ENCODE results near the gene NHEJ1.

NHEJ1 gene, protein sequence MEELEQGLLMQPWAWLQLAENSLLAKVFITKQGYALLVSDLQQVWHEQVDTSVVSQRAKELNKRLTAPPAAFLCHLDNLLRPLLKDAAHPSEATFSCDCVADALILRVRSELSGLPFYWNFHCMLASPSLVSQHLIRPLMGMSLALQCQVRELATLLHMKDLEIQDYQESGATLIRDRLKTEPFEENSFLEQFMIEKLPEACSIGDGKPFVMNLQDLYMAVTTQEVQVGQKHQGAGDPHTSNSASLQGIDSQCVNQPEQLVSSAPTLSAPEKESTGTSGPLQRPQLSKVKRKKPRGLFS

GRCh38 chr2:219160186-219161017 lies at the start of gene NHEJ1:
Gene NHEJ1, minus strand, starts transcription at chr2:219160815. Its CDS starts 2,453 bp downstream, at chr2:219158362.
- peak; percentile 95 to 97 for DNase-seq (ENCODE audit: low read depth in 2 of 2)
- peak; percentile 99 for TF ChIP-seq CTCF (IDR thresholded peaks at IDR 0.05; ENCODE audit: low read depth, low read length)
- peak within 1 kb of the TSS; percentile 66 to 79 for H3K4me3 ChIP-seq (replicated peaks in 1 of 2; ENCODE audit: low read depth in 2 of 2, low read length in 2 of 2)

DNA sequence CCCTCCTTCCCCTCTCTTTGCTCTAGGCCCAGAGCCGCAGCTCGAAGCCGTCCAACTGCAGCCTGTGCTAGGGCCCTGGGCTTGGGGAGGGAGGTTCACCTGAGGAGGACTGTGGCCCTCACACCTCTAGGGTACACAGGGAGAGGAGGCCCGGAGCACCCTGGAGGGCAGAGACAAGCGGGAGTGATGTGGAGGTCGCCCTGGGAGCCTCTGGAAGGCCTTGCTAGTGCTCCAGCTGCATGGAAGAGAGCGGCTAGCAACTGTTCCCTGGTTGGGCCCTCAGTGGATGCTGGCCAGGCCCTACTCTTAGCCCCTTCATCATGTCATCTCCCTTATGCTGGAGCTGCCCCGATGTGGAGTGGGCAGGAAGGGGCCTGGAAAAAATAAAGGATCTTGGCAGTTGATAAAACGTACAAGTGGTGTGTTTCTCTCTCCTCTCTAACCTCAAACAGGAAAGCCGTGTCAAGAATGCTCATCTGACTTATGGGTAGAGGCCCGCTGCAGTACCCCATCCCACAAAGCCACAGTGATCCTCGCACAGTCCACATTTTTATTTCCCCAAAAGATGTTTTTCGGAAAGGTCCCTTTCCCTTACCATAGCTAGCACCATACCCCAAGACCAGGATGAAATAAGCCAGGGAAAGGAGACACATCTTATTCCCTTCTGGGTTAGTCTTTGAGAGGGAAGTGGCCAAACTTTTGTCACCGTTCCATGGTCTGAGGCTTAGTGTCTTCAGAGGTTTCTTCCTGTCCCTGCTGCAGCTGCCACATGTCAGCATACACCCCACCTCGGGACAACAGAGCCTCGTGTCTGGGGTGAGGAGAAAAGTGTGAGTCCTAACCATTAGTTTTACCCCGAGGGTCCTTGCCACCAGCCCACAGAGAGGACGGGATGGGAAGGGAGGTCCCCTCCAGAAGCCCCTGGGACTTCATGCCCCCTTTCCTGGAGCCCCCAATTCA lies 48.9 kb upstream of the NHEJ1 start:
- no peak for TF ChIP-seq CTCF (IDR thresholded peaks at IDR 0.05; ENCODE audit: low read depth, low read length)
- DNase-seq (ENCODE audit: low read depth in 2 of 2): no peak
- no peak overlapping the region for H3K4me3 ChIP-seq (replicated peaks in 1 of 2; ENCODE audit: low read depth in 2 of 2, low read length in 2 of 2)

DNA sequence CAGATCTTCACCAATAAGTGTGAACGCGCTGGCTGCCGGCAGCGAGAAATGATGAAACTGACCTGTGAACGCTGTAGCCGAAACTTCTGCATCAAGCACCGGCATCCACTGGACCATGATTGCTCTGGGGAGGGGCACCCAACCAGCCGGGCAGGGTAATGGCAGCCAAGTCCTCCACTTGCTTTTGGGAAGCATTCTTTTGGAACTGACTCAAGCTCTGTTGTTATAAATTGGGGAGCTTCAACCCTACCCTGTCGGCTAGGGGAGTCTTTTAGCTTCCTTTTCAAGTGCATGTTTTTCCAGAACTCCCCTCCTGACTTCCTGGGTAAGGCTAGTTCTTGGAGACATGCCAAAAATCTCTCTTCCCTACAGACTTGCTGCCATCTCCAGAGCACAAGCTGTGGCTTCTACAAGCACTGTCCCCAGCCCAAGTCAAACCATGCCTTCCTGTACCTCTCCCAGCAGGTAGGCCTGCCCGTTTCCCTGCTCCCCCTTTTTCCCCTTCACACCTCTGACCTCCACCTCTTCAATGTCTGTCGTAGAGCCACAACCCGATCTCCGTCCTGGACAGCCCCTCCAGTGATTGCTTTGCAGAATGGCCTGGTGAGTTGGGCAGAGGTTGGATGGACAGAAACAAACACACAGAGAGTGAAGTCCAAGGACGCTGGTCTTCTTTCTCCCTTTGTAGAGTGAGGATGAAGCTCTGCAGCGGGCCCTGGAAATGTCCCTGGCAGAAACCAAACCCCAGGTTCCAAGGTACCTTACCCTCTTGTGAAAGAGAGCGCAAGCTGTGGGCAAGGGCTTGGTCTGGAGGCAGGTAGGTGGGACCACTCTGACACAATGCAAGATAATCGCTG lies 47.5 kb upstream of the NHEJ1 start:
- H3K4me3 ChIP-seq (replicated peaks in 1 of 2; ENCODE audit: low read depth in 2 of 2, low read length in 2 of 2): peak overlapping the region in 1 of 2 donors; percentile 76
- DNase-seq (ENCODE audit: low read depth in 2 of 2): peak; percentile 49 to 73
- TF ChIP-seq CTCF (IDR thresholded peaks at IDR 0.05; ENCODE audit: low read depth, low read length): no peak

DNA sequence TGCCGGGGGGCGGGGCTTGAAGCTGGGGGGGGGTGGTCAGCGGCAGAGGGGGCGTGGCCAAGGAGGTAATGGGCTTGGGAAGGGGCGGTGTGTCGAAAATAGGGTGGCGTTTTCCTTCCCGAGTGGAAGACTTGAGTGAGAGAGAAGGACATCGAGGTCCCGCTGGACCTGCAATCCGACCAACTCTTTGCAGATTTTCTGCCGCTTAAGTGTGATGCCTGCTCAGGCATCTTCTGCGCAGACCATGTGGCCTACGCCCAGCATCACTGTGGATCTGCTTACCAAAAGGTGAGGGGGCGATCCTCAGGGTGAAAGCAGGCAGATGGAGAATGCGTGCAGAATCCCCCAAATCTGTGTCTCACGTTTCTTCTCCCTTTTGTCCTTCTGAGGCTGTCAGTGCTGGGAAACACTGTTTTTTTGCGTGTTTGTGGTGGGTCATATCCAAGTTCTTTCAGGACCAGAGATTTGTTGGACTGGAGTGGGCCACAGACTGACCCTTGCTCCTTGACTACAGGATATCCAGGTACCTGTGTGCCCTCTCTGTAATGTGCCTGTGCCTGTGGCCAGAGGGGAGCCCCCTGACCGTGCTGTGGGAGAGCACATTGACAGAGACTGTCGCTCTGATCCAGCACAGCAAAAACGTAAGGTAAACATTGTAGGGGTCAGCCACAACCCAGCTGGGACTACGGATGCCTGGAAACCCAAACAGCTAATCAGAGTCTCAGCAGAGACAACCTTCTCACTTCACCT lies 46.7 kb upstream of the NHEJ1 start:
- peak overlapping the region; percentile 76 for H3K4me3 ChIP-seq (replicated peaks in 1 of 2; ENCODE audit: low read depth in 2 of 2, low read length in 2 of 2)
- TF ChIP-seq CTCF (IDR thresholded peaks at IDR 0.05; ENCODE audit: low read depth, low read length): no peak
- no peak for DNase-seq (ENCODE audit: low read depth in 2 of 2)

GRCh38 chr2:219206328-219207133 lies 45.9 kb upstream of the NHEJ1 start, which contains the start of gene ZFAND2B:
Gene ZFAND2B, plus strand, starts transcription at chr2:219206782. Its CDS starts 206 bp downstream, at chr2:219206988.
- peak; percentile 90 to 95 for DNase-seq (ENCODE audit: low read depth in 2 of 2)
- TF ChIP-seq CTCF (IDR thresholded peaks at IDR 0.05; ENCODE audit: low read depth, low read length): peak; percentile 8

More at GRCh38 chr2:219206328-219207133, 45.9 kb upstream of the NHEJ1 start, which contains the start of gene ZFAND2B:
- H3K4me3 ChIP-seq (replicated peaks in 1 of 2; ENCODE audit: low read depth in 2 of 2, low read length in 2 of 2): peak within 1 kb of the TSS; percentile 76
